ENCODE results near the gene SLC28A1.

Gene SLC28A1

GRCh38 chr15:84892786-84893307 lies 8.4 kb downstream of the SLC28A1 start:
- Histone ChIP-seq H3K4me3 (ENCODE audit: low read depth in 1 of 2, low read length in 2 of 2) (no peak overlapping the region), H3K27me3 (ENCODE audit: insufficient read depth, low read length, poor library complexity) (no peaks in the 10 kb centered on the region), H3K36me3 (ENCODE audit: insufficient read depth, low read length) (no peaks in the 10 kb centered on the region), H3K9ac (ENCODE audit: low read depth, low read length) (no peak overlapping the region), H3K4me1 (ENCODE audit: insufficient read depth, low read length) (no peaks in the 10 kb centered on the region), H2AFZ (ENCODE audit: low read depth, low read length) (no peak overlapping the region), H3K9me3 (ENCODE audit: insufficient read depth, low read length, severe bottlenecking) (no peaks in the 10 kb centered on the region), H3K79me2 (ENCODE audit: insufficient read depth, low read length) (no peaks in the 10 kb centered on the region), H3K27ac (ENCODE audit: low read length) (no peak overlapping the region), H4K20me1 (ENCODE audit: insufficient read depth, low read length) (no peaks in the 10 kb centered on the region), H3K4me2 (ENCODE audit: insufficient read depth, low read length) (no peak overlapping the region)
- ATAC-seq (ENCODE audit: insufficient read depth, low read depth) (no peak), DNase-seq (no peak)
- TF ChIP-seq EZH2 (IDR thresholded peaks at IDR 0.05; ENCODE audit: borderline replicate concordance, low read depth, low read length, severe bottlenecking) (no peak), CTCF (IDR thresholded peaks at IDR 0.05; ENCODE audit: borderline replicate concordance, extremely low read depth, low read length, poor library complexity, severe bottlenecking) (no peak)

GRCh38 chr15:84893607-84894006 lies 9.1 kb downstream of the SLC28A1 start:
- Histone ChIP-seq H2AFZ (ENCODE audit: low read depth, low read length) (no peak overlapping the region), H4K20me1 (ENCODE audit: insufficient read depth, low read length) (no peaks in the 10 kb centered on the region), H3K4me2 (ENCODE audit: insufficient read depth, low read length) (no peak overlapping the region), H3K79me2 (ENCODE audit: insufficient read depth, low read length) (no peaks in the 10 kb centered on the region), H3K27ac (ENCODE audit: low read length) (no peak overlapping the region), H3K36me3 (ENCODE audit: insufficient read depth, low read length) (no peaks in the 10 kb centered on the region), H3K9me3 (ENCODE audit: insufficient read depth, low read length, severe bottlenecking) (no peaks in the 10 kb centered on the region), H3K9ac (ENCODE audit: low read depth, low read length) (no peak overlapping the region), H3K27me3 (ENCODE audit: insufficient read depth, low read length, poor library complexity) (no peaks in the 10 kb centered on the region), H3K4me3 (ENCODE audit: low read depth in 1 of 2, low read length in 2 of 2) (no peak overlapping the region), H3K4me1 (ENCODE audit: insufficient read depth, low read length) (no peaks in the 10 kb centered on the region)
- DNase-seq, result no peak
- TF ChIP-seq EZH2 (IDR thresholded peaks at IDR 0.05; ENCODE audit: borderline replicate concordance, low read depth, low read length, severe bottlenecking), result no peak
- TF ChIP-seq CTCF (IDR thresholded peaks at IDR 0.05; ENCODE audit: borderline replicate concordance, extremely low read depth, low read length, poor library complexity, severe bottlenecking), result no peak
- no peak for ATAC-seq (ENCODE audit: insufficient read depth, low read depth)

GRCh38 chr15:84894736-84895425 lies 10.4 kb downstream of the SLC28A1 start:
- Histone ChIP-seq H3K4me1 (ENCODE audit: insufficient read depth, low read length) (no peaks in the 10 kb centered on the region), H4K20me1 (ENCODE audit: insufficient read depth, low read length) (no peaks in the 10 kb centered on the region), H3K4me2 (ENCODE audit: insufficient read depth, low read length) (no peak overlapping the region), H3K27ac (ENCODE audit: low read length) (no peak overlapping the region), H2AFZ (ENCODE audit: low read depth, low read length) (no peak overlapping the region), H3K9ac (ENCODE audit: low read depth, low read length) (no peak overlapping the region), H3K4me3 (ENCODE audit: low read depth in 1 of 2, low read length in 2 of 2) (no peak overlapping the region), H3K79me2 (ENCODE audit: insufficient read depth, low read length) (no peaks in the 10 kb centered on the region), H3K9me3 (ENCODE audit: insufficient read depth, low read length, severe bottlenecking) (no peaks in the 10 kb centered on the region), H3K36me3 (ENCODE audit: insufficient read depth, low read length) (no peaks in the 10 kb centered on the region), H3K27me3 (ENCODE audit: insufficient read depth, low read length, poor library complexity) (no peaks in the 10 kb centered on the region)
- TF ChIP-seq CTCF (IDR thresholded peaks at IDR 0.05; ENCODE audit: borderline replicate concordance, extremely low read depth, low read length, poor library complexity, severe bottlenecking) (no peak), EZH2 (IDR thresholded peaks at IDR 0.05; ENCODE audit: borderline replicate concordance, low read depth, low read length, severe bottlenecking) (no peak)
- no peak for DNase-seq
- no peak for ATAC-seq (ENCODE audit: insufficient read depth, low read depth)

Data from DND-41 (cell line).